GM18951 (cell line): ENCODE measurements around the gene APC.

Experiments
- POLR2A ChIP-seq: IDR thresholded peaks from 4 replicates; pipeline ENCODE4 v1.6.1; 2011; ENCODE audit warnings: mild to moderate bottlenecking; ENCODE audit not compliant: insufficient read length, insufficient read depth; ENCODE audit errors: extremely low read depth
- in situ Hi-C: fragments of 300-500 bp; cut with MboI; formaldehyde crosslinking; loops from one replicate; pipeline ENCODE4 v1.12.0; 2022; ENCODE audit warnings: low sequenced_read_pairs, mixed read lengths, inconsistent platforms; ENCODE audit not compliant: unreplicated experiment

Gene APC

DNA sequence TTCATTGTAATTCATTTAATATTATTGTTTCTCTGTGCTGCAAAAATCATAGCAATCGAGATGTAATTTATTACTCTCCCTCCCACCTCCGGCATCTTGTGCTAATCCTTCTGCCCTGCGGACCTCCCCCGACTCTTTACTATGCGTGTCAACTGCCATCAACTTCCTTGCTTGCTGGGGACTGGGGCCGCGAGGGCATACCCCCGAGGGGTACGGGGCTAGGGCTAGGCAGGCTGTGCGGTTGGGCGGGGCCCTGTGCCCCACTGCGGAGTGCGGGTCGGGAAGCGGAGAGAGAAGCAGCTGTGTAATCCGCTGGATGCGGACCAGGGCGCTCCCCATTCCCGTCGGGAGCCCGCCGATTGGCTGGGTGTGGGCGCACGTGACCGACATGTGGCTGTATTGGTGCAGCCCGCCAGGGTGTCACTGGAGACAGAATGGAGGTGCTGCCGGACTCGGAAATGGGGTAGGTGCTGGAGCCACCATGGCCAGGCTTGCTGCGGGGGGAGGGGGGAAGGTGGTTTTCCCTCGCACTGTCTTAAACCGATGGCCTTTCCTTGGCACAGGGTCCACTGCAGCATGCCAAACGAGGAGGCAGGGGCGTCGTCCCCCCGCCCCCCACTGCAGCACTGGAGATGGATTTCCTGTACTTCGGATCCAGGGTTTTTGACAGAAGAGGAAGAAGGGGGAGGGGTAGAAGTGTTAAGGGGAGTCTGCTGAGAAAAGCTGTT is at the start of gene APC:
Gene APC, plus strand, starts transcription at position 423 of the 728 bp plus-strand sequence. CDS start 17,006 bp downstream, outside the sequence.
- TF ChIP-seq POLR2A, result peak; percentile 59

DNA sequence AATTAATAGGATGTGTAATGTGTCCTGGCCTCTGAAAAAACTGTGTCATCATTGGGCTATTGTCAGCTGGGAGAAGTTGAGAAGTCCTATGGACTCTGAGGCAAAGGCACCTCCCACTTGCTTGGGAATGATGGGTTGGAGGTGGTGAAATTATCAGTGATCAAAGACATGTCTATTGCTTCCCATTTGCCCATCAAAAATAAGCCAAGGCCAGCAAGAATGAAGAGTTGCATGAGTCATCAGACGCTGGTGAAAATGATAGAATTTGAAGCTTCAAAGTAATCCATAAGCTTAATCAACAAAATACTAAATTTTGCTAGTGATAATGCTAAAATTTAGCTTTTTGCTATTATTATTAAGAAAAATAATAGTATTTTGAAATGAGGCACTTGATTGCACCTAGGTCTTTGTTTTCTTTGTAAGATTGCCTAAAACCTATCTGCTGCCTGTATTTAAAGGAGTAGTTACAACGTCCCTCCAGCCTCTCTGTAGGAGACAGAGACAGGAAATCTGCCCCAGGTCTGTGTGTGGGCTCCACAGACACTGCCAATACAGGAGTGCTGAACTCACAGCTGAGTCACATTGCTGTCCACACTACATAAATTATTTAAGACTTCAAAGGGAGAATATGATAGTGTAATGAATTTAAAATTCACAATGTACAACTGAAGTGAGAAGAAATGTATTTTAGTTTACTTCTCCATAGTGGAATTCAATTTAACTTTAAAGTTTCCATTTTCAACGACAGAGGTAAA is 48.4 kb upstream of the APC start:
- in situ Hi-C loops, result no loop called here
- TF ChIP-seq POLR2A, result no peak

More for the DNA sequence above, at the start of gene APC:
- in situ Hi-C loops, result no loop called here

DNA sequence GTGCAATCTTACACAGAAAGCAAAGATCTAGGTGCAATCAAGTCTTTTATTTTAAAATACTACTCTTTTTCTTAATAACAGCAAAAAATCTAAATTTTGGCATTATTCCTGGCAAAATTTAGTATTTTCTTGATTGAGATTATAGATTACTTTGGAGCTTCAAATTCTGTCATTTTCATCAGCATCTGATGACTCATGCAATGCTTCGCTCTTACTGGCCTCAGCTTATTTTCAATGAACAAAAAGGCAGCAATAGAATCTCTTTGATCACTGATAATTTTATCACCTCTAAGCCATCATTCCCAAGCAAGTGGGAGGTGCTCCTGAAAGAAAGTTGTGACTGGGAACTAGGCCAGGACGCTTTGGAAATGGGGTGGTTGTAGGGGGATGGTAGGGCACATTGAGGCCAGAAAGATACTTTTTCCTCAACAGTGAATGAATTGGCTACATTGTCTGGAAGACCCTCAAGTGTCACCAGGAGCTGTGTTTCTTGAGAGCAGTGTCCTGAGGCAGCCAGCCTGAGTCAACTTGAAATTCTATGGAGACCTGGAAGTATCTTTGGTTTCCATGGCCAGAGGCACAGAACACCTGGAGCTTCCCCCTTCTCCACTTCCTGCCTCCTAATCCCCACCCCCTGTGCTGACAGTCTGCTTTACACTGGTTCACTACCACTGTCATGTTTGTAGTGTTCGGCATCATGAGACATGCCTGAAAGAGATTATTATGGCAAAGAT is 46.9 kb upstream of the APC start:
- TF ChIP-seq POLR2A, result no peak
- in situ Hi-C loops, result no loop called here

DNA sequence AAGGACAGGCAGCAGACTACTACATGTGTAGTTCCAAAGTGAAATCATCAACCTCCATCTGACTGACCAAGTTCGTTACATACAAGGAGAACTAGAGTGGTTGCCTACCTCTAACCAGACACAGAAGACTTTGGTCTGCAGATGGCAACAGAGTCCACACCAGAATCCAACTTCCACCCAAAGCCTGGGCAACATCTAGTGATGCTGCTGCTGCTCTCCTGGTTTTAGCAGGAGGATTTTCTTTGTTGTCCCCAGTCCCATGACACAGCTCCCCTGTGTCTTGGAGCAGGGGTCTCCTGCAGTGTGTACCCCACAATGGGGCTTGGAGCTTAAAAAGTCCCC is 46.4 kb upstream of the APC start:
- in situ Hi-C loops, result no loop called here
- no peak for TF ChIP-seq POLR2A

DNA sequence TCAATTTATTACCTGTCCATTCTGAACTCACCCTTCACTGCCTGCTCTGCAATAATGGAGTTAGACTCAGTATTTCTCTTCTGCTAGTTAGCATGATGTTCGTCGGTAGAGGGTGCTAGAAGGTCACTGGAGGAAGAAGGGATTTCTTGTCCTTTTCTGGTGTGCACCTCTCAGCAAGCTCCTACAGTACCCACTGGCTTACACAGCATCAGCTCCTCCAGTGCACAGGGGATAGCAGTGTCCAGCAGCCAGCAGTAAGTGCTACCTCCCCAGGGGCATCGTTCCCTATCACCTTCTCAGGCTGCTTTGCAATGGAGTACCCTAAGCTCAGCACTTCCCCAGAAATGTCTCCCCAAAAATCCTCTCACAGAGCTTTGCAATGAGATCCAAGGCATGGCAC is 45.9 kb upstream of the APC start:
- no peak for TF ChIP-seq POLR2A
- in situ Hi-C loops, result no loop called here

DNA sequence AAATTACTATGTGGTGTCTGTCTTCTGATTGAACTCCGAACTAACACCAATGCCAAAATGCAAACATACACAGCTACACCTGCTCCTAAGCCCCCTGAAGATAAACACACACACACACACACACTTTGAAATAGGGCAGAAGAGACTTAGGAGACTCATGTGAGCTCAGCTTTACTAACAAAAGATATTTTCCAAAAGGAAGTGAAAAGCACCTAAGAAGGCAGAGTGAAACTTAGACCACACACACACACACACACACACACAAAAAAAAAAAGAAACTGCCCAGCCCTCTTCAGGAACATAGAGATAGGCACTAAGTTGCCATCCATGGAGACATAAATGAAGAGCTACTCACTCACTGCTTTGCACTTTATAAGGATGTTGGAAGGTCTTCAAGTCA is 45.2 kb upstream of the APC start:
- in situ Hi-C loops, result no loop called here
- TF ChIP-seq POLR2A, result no peak

DNA sequence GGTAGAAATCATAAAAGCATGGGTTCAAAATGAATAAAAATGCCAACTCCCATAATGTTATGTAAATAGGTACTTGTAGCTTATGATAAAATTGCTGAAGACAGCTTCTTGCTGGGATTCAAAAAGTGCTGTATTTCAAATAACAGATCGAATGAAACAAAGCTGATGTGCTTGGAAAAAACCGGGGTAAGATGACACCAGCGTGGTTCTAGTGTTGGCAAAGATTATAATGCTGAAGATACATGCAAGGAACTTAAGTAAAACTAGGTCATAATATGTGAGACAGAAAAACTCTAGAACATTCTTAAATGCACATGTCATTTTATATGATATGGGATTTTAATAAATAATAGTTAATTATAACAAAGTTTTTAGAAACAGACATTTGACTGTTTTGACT is 44.4 kb upstream of the APC start:
- in situ Hi-C loops, result no loop called here

DNA sequence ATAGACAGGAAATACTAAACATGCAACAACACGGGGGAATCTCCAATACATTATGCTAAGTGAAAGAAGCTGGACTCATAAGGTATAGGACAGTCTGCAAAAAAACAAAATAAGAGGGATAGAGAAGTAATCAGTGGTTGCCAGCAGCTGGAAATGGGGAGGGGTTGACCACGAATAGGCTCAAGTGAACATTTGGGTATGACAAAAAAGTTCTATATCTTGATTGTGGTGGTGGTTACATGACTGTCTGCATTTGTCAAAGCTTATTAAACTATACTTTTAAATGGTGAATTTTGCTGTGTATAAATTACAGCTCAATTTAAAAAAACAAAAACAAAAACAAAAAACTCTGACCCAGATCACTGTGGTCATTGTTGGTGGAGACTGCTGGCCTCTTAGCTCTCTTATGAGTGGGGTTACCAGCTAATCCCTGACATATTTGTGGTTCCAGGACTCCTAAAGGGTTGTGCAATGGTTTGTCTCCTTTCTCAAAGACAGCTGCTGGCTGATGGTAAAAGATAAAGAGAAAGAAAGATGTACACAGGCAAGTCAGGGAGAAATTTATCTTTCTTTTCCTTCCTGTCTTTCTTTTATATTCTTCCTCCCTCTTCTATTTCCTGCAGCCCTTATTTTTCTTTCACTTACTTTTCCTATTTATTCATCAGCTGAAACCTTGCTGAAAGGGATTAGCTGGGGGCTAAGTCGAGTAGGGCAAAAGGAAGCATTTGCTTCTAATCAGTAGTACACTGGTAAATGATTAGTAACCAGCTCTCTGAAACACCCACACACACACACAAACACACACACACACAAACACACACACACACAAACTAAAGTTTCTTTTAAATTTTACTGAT is 42.6 kb upstream of the APC start:
- in situ Hi-C loops, result no loop called here
- TF ChIP-seq POLR2A, result no peak

More for the DNA sequence above, 44.4 kb upstream of the APC start:
- no peak for TF ChIP-seq POLR2A

DNA sequence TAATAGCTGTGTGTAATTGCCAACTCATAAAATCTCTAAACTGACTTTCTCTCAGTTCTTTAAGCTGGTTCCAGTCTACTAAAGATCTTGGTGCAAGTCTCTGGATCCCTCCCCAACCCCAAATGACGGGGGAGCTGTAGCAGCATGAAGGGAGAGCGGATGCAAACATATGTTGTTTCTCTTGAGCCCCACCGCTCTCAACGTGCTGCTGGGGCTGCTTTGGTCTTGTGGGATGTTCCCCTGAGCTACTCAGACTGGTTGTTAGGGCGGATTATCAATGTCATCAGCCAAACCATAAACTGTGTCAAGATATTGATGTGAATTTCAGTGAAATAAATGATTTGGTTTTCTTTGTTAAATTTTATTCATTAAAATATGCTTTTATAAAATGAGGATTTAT is 40.9 kb upstream of the APC start:
- no peak for TF ChIP-seq POLR2A
- in situ Hi-C loops, result no loop called here

DNA sequence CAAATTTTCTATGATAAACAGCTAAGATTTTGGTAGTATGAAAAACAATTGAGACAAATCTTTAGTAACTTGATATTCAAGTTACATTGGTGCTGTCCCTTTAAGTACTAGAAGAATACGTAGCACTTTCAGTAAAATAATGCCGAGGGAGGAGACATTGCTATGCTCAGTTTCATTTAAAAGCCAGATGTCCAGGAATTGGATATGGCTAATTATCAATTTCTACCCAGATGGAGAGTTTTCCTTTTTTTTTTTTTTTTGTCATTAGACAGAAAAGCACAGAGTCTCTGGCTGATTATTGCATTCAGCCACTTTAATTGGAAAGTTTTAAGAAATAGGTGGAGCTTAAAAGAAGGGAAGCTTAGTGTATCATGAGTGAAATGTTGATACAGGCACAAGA is 40.4 kb upstream of the APC start:
- no peak for TF ChIP-seq POLR2A
- in situ Hi-C loops, result no loop called here

DNA sequence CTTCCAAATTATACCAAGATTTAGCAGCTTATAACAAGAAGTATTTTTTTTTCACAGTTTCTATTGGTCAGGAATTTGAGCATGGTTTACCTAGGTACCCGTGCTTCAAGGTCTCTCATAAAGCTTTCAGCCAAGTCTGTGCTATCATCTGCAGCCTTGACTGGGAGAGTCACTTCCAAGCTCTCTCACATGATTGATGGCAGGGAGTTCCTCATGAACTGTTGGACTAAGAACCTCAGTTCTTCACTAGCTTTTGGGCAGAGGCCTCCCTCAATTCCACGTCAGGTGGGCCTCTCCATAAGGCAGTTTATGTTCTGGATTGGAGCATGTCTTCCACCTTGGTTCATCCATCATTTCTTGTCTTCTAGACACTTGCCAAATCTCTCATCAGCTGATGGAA is 39.9 kb upstream of the APC start:
- no peak for TF ChIP-seq POLR2A
- in situ Hi-C loops, result no loop called here

DNA sequence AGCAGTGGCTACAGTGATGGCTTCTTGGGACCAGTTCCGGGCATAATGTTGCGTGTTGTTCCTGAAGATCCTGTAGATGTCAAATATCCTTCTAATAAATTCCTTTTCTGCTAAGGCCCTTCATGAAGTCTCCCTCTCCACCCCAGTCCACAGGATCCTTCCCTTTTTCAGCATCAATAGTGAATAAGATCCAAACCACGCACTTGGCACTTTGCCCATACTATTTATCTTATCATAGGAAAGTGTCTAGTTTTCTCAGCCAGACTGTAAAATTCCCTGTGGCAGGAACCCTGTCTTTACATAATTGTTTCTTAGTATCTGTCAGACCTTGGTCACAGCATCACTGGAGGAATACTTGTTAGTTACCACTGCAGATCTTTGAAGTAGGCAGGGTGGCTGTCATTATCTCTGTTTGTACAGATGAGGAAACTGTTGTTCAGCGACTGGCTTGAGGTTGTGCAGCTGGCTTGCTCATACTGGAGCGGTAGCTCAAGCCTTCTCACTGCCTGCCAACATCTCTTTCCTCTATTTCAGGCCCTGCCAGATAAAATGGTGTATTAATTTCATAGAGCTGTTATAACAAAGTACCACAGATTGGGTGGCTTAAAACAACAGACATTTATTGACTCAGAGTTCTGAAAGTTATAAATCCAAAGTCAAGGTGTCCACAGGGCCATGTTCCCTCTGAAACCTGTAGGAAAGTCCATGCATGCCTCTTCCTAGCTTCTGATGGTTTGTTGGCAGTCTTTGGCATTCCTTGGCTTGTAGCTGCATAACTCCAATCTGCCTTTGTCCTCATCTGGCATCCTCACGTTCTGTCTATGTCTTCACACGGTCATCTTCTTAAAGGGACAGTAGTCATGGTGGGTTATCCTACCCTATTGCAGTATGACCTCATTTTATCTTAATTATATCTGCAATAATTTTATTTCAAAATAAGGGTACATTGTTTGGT is 33.5 kb upstream of the APC start:
- in situ Hi-C loops, result no loop called here
- no peak for TF ChIP-seq POLR2A

DNA sequence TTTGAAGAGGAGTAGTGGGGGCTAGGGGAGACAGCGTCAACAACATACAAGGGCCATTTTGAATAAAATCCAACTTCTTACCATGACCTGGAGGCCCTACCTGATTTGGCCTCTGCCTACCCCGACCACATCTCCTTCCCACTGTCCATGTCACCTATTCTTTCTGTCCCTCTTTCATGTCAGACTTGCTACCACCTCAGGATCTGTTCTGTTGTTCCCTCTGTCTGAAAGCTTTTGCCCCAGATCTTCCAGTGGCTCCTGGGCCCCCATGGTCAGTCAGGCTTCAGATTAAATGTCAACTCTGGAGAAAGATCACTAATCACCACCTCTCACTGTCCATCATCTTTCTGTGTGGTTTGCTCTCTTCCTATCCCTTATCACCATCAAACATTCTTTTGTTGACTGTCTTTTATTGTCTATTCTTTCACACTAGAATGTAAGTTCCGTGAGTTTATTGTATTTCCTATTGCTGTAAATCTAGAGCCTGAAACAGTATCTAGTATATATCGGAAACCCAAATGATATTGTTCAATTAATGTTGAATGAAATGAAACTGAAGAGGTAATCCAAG is 31.2 kb upstream of the APC start:
- in situ Hi-C loops, result no loop called here
- no peak for TF ChIP-seq POLR2A
